HCT116 (cell line): ENCODE measurements around the gene ID3. TPM values are rescaled to one million over a fixed set of nuclear protein-coding genes. Genes with fewer than 3 reads are reported as not detected.
"Not testable (repeated sequence)": the region's sequence is repeated elsewhere in the genome, so short reads cannot be mapped to it uniquely, and the experiment has no call there.

ENCODE experiments used
- ATAC-seq: fragments of 200-7000 bp; cut with Tn5 transposase; 2 replicates; pipeline ENCODE4 v1.9.1; 2020; ENCODE audit warnings: mild to moderate bottlenecking, moderate library complexity
- BruUV-seq: library from RNA; stranded (reverse); fragments of 400-500 nt; replicated peaks from 2 replicates; lab custom pipeline; 2021; lab: Mats Ljungman, UMichigan
- CTCF ChIA-PET: fragments of 300-600 bp; sonication (Branson Sonifier 250); formaldehyde crosslinking; loops from one replicate; lab custom pipeline; 2021; ENCODE audit warnings: antibody characterized with exemption; lab: Charles Lee
- POLR2A ChIA-PET: fragments of 300-600, 350-600 bp; sonication (Branson Sonifier 250); formaldehyde crosslinking; loops from one replicate; lab custom pipeline; 2021; ENCODE audit warnings: antibody characterized with exemption; lab: Charles Lee
- RAD21 ChIA-PET, 2 experiments: fragments of 300-600 bp; sonication (Branson Sonifier 250); formaldehyde crosslinking; loops; one replicate each; lab custom pipeline; 2023; ENCODE audit warnings: low total read pairs in 2 of 2; ENCODE audit not compliant: uncharacterized antibody in 2 of 2, unreplicated experiment in 2 of 2, low non-redundant PET in 1 of 2; lab: Charles Lee
- DNase-seq: peaks from one replicate; pipeline ENCODE4 v3.0.0-alpha.2; 2010; ENCODE audit warnings: low read depth, low spot score
- H2AFZ ChIP-seq: fragments of 200-600 bp; shearing (Covaris generic), sonication (generic); 2 replicates; pipeline ENCODE4 v1.6.1; 2017; ENCODE audit warnings: low read depth, mixed run types, mixed read lengths, antibody characterized with exemption, low read length; ENCODE audit not compliant: poor library complexity, severe bottlenecking
- H3K27ac ChIP-seq: 2 replicates; pipeline ENCODE4 v1.5.1; 2012; ENCODE audit warnings: low read depth, low read length
- H3K27me3 ChIP-seq: fragments of 200-600 bp; sonication (generic); 2 replicates; pipeline ENCODE4 v1.6.1; 2016; ENCODE audit warnings: mixed run types, low read length, mixed read lengths; ENCODE audit not compliant: insufficient read depth
- H3K36me3 ChIP-seq, 2 experiments: fragments of 200-500 bp in 1 of 2; fragments of 200-600 bp in 1 of 2; sonication (Bioruptor generic) in 1 of 2; sonication (generic) in 1 of 2; 2 replicates each; pipeline versions ENCODE4 v1.5.1 to v1.6.1; 2014 to 2016; ENCODE audit warnings: low read length in 2 of 2, inconsistent platforms in 1 of 2, mixed read lengths in 1 of 2, mixed run types in 1 of 2; ENCODE audit not compliant: insufficient read depth in 2 of 2, control insufficient read depth in 1 of 2
- H3K4me1 ChIP-seq, 2 experiments: fragments of 200-600 bp in 1 of 2; sonication (generic) in 1 of 2; 2 replicates each; pipeline versions ENCODE4 v1.5.1 to v1.6.1; 2012 to 2017; ENCODE audit warnings: low read length in 2 of 2, inconsistent platforms in 1 of 2, mild to moderate bottlenecking in 1 of 2, mixed read lengths in 1 of 2, mixed run types in 1 of 2, moderate library complexity in 1 of 2; ENCODE audit not compliant: insufficient read depth in 2 of 2, control insufficient read depth in 1 of 2
- H3K4me2 ChIP-seq: fragments of 200-600 bp; sonication (generic); 2 replicates; pipeline ENCODE4 v1.6.1; 2017; ENCODE audit warnings: mixed run types, low read length, mixed read lengths
- H3K4me3 ChIP-seq, 2 experiments: fragments of 200-600 bp in 1 of 2; sonication (generic) in 1 of 2; replicated peaks in 1 of 2; 2 replicates each; pipeline ENCODE4 v1.5.1; 2011 to 2016; ENCODE audit warnings: low read length in 2 of 2, control low read depth in 1 of 2, low read depth in 1 of 2, mild to moderate bottlenecking in 1 of 2, mixed read lengths in 1 of 2, mixed run types in 1 of 2
- H3K79me2 ChIP-seq: fragments of 200-600 bp; sonication (generic); 2 replicates; pipeline ENCODE4 v1.6.1; 2017; ENCODE audit warnings: mild to moderate bottlenecking, mixed run types, low read length, moderate library complexity, mixed read lengths; ENCODE audit not compliant: insufficient read depth
- H3K9ac ChIP-seq: fragments of 200-600 bp; sonication (generic); 2 replicates; pipeline ENCODE4 v1.6.1; 2016; ENCODE audit warnings: low read length, mixed read lengths
- H3K9me2 ChIP-seq: fragments of 200-600 bp; sonication (generic), shearing (Covaris generic); 2 replicates; pipeline ENCODE4 v1.6.1; 2017; ENCODE audit warnings: mixed run types, mild to moderate bottlenecking, moderate library complexity; ENCODE audit not compliant: insufficient read depth
- H3K9me3 ChIP-seq, 2 experiments: fragments of 200-500 bp in 1 of 2; fragments of 200-600 bp in 1 of 2; sonication (Bioruptor generic) in 1 of 2; sonication (generic) in 1 of 2; 2 replicates each; pipeline ENCODE4 v1.6.1; 2014 to 2017; ENCODE audit warnings: low read length in 2 of 2, mixed read lengths in 2 of 2, inconsistent platforms in 1 of 2, low read depth in 1 of 2, mild to moderate bottlenecking in 1 of 2, mixed run types in 1 of 2, moderate library complexity in 1 of 2; ENCODE audit not compliant: control insufficient read depth in 1 of 2, insufficient read depth in 1 of 2
- H4K20me1 ChIP-seq: fragments of 200-600 bp; sonication (generic), shearing (Covaris generic); 2 replicates; pipeline ENCODE4 v1.6.1; 2017; ENCODE audit warnings: mixed run types, mild to moderate bottlenecking, moderate library complexity; ENCODE audit not compliant: insufficient read depth
- CEBPB ChIP-seq: IDR thresholded peaks from 2 replicates; pipeline ENCODE4 v1.6.1; 2012; ENCODE audit warnings: low read depth
- FOSL1 ChIP-seq: IDR thresholded peaks from 2 replicates; pipeline ENCODE4 v1.6.1; 2012; ENCODE audit warnings: low read depth
- JUND ChIP-seq: IDR thresholded peaks from 2 replicates; pipeline ENCODE4 v1.6.1; 2012
- ZFX ChIP-seq: fragments of 450-650 bp; IDR thresholded peaks from 2 replicates; pipeline ENCODE4 v1.6.1; 2017
- intact Hi-C: fragments of 100-400 bp; cut with micrococcal nuclease; formaldehyde crosslinking; loops from 2 replicates; pipeline ENCODE4 v1.10.0; 2022
- total RNA-seq: library from RNA; stranded (reverse); gene quantifications from one replicate; pipeline ENCODE4 v1.2.1, GENCODE V29; 2021; ENCODE audit not compliant: unreplicated experiment
- TF ChIP-seq, protein P1 (sequence below), 3 experiments: fragments of 200-600 bp in 1 of 3; sonication (generic) in 1 of 3; IDR thresholded peaks in 2 of 3; conservative IDR thresholded peaks in 1 of 3; 2 replicates each; pipeline ENCODE4 v1.5.1; 2012 to 2017; ENCODE audit warnings: low read depth in 2 of 3, low read length in 2 of 3, antibody characterized with exemption in 1 of 3, borderline replicate concordance in 1 of 3, control low read depth in 1 of 3, mild to moderate bottlenecking in 1 of 3, mixed read lengths in 1 of 3, mixed run types in 1 of 3, moderate library complexity in 1 of 3; ENCODE audit not compliant: insufficient read depth in 1 of 3

Gene ID3
- total RNA-seq, 1 experiment from 2014 or later: 183 TPM

GRCh38 chr1:23585321-23586022, 26.2 kb upstream of the ID3 start:
- POLR2A ChIA-PET: no interaction called here

GRCh38 chr1:23583727-23584126, 24.4 kb upstream of the ID3 start:
- H4K20me1 ChIP-seq, H3K27ac ChIP-seq, H3K9ac ChIP-seq, CTCF ChIA-PET, H3K4me1 ChIP-seq, RAD21 ChIA-PET, BruUV-seq, H3K27me3 ChIP-seq, H3K9me2 ChIP-seq, H3K4me2 ChIP-seq, DNase-seq, ATAC-seq, H3K9me3 ChIP-seq, H3K79me2 ChIP-seq, POLR2A ChIA-PET, H2AFZ ChIP-seq, H3K36me3 ChIP-seq, intact Hi-C loops, H3K4me3 ChIP-seq: not testable (repeated sequence)

More at GRCh38 chr1:23585321-23586022, 26.2 kb upstream of the ID3 start:
- H3K36me3 ChIP-seq: no peaks in the 10 kb centered on the region
- no peaks in the 10 kb centered on the region for H3K79me2 ChIP-seq
- intact Hi-C loops: no loop called here
- TF ChIP-seq FOSL1: 0 out of 2 replicates have a peak, but pooled peaks have one; percentile 10
- TF ChIP-seq, protein P1, sequence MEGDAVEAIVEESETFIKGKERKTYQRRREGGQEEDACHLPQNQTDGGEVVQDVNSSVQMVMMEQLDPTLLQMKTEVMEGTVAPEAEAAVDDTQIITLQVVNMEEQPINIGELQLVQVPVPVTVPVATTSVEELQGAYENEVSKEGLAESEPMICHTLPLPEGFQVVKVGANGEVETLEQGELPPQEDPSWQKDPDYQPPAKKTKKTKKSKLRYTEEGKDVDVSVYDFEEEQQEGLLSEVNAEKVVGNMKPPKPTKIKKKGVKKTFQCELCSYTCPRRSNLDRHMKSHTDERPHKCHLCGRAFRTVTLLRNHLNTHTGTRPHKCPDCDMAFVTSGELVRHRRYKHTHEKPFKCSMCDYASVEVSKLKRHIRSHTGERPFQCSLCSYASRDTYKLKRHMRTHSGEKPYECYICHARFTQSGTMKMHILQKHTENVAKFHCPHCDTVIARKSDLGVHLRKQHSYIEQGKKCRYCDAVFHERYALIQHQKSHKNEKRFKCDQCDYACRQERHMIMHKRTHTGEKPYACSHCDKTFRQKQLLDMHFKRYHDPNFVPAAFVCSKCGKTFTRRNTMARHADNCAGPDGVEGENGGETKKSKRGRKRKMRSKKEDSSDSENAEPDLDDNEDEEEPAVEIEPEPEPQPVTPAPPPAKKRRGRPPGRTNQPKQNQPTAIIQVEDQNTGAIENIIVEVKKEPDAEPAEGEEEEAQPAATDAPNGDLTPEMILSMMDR (IDR thresholded peaks at IDR 0.05 in 2 of 3, conservative IDR thresholded peaks at IDR 0.05 in 1 of 3; ENCODE audit: borderline replicate concordance in 1 of 3, insufficient read depth in 1 of 3, low read depth in 2 of 3, low read length in 2 of 3): no peak
- TF ChIP-seq JUND: no peak
- TF ChIP-seq ZFX: no peak
- TF ChIP-seq CEBPB: peak; percentile 88
- H3K27ac ChIP-seq: no peak overlapping the region
- no peaks in the 10 kb centered on the region for H3K27me3 ChIP-seq
- no peak for DNase-seq
- ChIA-PET RAD21 (no interaction called here), CTCF (no interaction called here)
- peak overlapping the region; percentile 41 for H3K4me2 ChIP-seq
- peak overlapping the region; percentile 60 for H2AFZ ChIP-seq
- no peak overlapping the region for H3K4me3 ChIP-seq
- H3K4me1 ChIP-seq: peaks cover 5 to 9% of the 10 kb centered on the region in 2 experiments; a peak in 3 of 4 replicates
- H3K9me2 ChIP-seq: no peaks in the 10 kb centered on the region
- no TSS peak for BruUV-seq
- ATAC-seq: peak; percentile 26; the same call in 1 of the 2 replicates
- no peak overlapping the region for H3K9ac ChIP-seq
- H3K9me3 ChIP-seq: no peaks in the 10 kb centered on the region
- no peaks in the 10 kb centered on the region for H4K20me1 ChIP-seq
